ENCODE data around the gene SMC3. TPM values are rescaled to one million over a fixed set of nuclear protein-coding genes. Genes with fewer than 3 reads are reported as not detected.

SMC3 gene
- total and polyA plus RNA-seq, 4 donors = 7.2 to 26.4 (median 18.1) TPM

- no peak for TF ChIP-seq REST (IDR thresholded peaks at IDR 0.05)
- no peak for TF ChIP-seq MAX (IDR thresholded peaks at IDR 0.05)
- no peak for TF ChIP-seq HNF4G (IDR thresholded peaks at IDR 0.05)
- no peak for TF ChIP-seq CTCF (IDR thresholded peaks at IDR 0.05; ENCODE audit: low read depth, low read length, missing input control)
Observed at GRCh38 chr10:110613996-110614495, 46.6 kb downstream of the SMC3 start (continued).

GRCh38 chr10:110615057-110615747, 47.7 kb downstream of the SMC3 start:
- TF ChIP-seq HNF4G (IDR thresholded peaks at IDR 0.05) (no peak), GABPA (IDR thresholded peaks at IDR 0.05 in 1 of 2, conservative IDR thresholded peaks at IDR 0.05 in 1 of 2) (no peak), RAD21 (IDR thresholded peaks at IDR 0.05) (no peak), NR2F2 (IDR thresholded peaks at IDR 0.05) (no peak), ATF3 (IDR thresholded peaks at IDR 0.05) (no peak), EGR1 (IDR thresholded peaks at IDR 0.05; ENCODE audit: low read depth in 2 of 2) (no peak), ZBTB33 (IDR thresholded peaks at IDR 0.05) (no peak), MAX (IDR thresholded peaks at IDR 0.05) (no peak), TAF1 (conservative IDR thresholded peaks at IDR 0.05) (no peak), HNF4A (conservative IDR thresholded peaks at IDR 0.05) (no peak), YY1 (IDR thresholded peaks at IDR 0.05) (no peak), FOXA2 (IDR thresholded peaks at IDR 0.05) (no peak), RXRA (IDR thresholded peaks at IDR 0.05) (no peak), JUND (IDR thresholded peaks at IDR 0.05) (no peak)
- no peaks in the 10 kb centered on the region for H3K27me3 ChIP-seq (ENCODE audit: control insufficient read depth in 4 of 4, insufficient read depth in 4 of 4, low read length in 3 of 4)
- no peak for DNase-seq (ENCODE audit: low spot score)
- no peaks in the 10 kb centered on the region for H3K9me3 ChIP-seq (ENCODE audit: control insufficient read depth in 4 of 4, low read length in 3 of 4)
- no peak overlapping the region for H3K9ac ChIP-seq (ENCODE audit: low read depth in 1 of 2, low read length in 2 of 2)
- WGBS = 83% methylated on average over 2 of the region's 2 CpGs
- H3K4me1 ChIP-seq (ENCODE audit: control insufficient read depth in 4 of 4, insufficient read depth in 4 of 4, low read length in 3 of 4) = no peaks in the 10 kb centered on the region
- no peak overlapping the region for H3K27ac ChIP-seq (ENCODE audit: low read depth in 1 of 2, low read length in 2 of 2)
- H3K36me3 ChIP-seq (ENCODE audit: control insufficient read depth in 4 of 4, insufficient read depth in 3 of 4, low read depth in 1 of 4, low read length in 3 of 4) = no peaks in the 10 kb centered on the region
- H3K4me3 ChIP-seq (ENCODE audit: low read depth in 1 of 3, low read length in 3 of 3) = no peak overlapping the region
